ENCODE data around the gene GPER1.

GPER1 gene

DNA sequence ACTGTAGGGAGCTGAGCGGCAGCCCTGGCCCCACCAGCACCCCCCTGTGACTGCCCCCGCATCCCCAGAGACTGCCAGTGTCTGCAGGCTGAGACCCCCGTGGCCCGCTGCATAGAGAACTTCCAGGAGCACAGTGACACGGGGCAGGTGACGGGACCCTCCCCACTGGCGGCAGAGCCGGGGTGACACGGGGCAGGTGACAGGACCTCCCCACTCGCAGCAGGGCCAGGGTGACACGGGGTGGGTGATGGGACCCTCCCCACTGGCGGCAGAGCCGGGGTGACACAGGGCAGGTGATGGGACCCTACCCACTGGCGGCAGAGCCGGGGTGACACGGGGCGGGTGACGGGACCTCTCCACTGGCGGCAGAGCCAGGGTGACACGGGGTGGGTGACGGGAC lies 2.3 kb downstream of the GPER1 start:
- DNase-seq (ENCODE audit: low read depth), result no peak

DNA sequence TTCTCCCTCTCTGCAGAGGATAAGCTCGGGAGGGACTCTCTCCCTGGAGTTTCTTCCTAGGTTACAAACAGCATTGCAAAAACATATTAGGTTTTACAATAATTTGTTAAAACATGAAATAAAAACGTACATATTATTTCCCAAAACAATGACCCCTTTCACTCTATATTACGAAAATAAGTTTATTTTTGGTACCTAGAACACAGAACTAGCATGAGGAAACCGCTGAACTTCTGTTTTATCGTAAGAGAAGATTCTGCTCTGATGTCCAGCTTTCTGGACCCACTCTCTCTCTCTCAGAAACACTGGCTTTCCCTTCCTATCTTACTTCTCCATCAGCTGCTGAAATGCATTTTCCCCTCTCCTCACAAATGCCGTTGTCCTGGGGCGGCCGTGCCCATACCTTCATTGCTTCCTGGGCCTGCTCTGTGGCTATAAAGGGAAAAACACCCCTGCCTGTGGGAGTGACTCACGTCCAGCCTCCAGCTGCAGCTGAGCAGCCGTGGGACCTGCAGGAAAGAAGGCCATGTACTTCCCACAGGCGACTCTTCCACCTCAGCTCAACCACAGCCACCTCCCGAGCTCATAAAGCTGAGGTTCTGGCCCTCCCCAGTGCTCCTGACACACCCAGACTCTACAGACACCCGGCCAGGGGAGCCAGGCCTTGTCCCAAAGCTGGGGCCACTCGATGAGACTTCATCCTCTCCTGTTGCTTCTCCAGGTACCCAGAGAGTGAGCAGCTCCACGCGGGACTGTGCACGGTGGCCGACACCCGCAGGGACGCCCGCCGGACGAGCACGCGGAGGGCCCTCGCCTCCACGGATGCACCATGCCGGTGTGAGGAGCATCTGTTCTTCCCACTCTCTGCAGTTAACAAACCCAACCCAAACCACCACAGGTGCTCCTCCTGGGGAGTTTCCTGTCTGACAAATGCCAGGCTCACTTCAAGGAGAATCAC lies 3.1 kb downstream of the GPER1 start:
- no peak for DNase-seq (ENCODE audit: low read depth)

DNA sequence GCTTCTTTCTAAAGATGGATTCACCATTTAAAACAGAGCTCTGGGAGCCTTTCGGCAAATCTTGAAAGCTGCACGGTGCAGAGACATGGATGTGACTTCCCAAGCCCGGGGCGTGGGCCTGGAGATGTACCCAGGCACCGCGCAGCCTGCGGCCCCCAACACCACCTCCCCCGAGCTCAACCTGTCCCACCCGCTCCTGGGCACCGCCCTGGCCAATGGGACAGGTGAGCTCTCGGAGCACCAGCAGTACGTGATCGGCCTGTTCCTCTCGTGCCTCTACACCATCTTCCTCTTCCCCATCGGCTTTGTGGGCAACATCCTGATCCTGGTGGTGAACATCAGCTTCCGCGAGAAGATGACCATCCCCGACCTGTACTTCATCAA lies 3.7 kb downstream of the GPER1 start:
- DNase-seq (ENCODE audit: low read depth), result no peak

- DNase-seq (ENCODE audit: low read depth), result no peak
These were observed 4.3 kb downstream of the GPER1 start for GRCh38 chr7:1092161-1092632.

DNA sequence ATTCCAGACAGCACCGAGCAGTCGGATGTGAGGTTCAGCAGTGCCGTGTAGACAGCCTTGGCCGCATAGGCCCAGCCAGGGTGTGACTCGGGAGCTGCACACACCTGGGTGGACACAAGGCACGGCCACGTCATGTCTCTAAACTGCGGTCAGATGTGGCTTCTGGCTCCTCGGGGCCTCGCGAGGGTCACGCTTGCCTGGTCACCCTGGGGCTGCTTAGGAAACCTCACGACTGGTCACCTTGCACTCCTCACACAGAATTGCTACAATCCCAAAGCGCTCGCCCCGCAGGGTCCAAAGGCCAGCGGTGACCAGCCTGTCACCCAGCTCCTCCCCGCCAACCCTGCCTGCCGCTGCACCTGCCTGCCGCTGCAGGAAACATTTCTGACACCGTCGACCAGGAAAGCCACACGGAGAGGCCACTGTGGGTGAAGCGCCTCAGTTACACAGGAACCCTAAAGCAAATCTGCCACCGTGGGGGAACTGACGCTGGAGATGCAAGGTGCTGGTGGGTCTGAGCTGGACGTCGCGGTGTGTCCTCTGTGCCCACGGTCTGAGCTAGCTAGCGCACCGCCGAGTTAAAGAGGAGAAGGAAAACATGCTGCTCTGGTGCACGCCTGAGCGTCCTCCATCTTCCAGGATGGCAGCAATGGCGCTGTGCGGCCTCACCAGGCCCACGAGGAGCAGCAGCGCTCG lies 5.0 kb downstream of the GPER1 start:
- DNase-seq (ENCODE audit: low read depth), result no peak

DNA sequence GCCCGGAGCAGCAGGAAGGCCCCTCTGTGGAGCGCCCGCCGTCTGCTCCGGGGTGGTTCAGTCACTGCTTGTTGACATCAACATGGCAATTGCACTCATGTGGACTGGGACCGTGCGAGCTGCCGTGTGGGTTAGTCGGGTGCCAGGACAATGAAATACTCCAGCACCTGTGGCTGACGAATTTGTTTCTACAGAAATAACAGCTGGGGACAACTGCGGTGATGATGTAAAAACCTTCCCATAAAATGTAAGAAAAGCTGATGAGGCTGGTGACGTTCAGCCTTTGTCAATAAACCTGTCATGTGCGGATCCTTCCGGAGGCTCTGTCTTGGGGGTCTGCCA lies 5.6 kb downstream of the GPER1 start:
- DNase-seq (ENCODE audit: low read depth), result no peak

GRCh38 chr7:1093916-1094508 lies 6.1 kb downstream of the GPER1 start:
- no peak for DNase-seq (ENCODE audit: low read depth)

DNA sequence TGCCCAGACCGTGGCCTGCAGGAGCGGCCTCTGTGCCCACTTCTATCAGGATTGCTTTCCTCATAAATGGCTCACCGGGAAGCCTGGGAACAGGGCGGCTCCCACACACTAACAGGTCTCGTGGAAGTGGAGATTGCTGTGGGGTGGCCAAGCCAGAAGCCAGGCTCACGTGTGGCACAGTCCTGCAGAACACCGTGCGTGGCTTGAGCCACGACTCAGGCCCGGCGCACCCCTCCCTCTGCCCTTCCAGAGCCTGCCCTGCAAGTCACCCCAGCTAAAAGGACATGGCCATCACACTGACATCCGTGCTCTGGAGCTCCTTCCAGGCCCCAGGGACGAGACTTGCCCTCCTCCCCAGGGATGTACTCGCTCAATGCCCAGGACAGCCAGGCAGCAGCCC lies 7.0 kb downstream of the GPER1 start:
- no peak for DNase-seq (ENCODE audit: low read depth)

DNA sequence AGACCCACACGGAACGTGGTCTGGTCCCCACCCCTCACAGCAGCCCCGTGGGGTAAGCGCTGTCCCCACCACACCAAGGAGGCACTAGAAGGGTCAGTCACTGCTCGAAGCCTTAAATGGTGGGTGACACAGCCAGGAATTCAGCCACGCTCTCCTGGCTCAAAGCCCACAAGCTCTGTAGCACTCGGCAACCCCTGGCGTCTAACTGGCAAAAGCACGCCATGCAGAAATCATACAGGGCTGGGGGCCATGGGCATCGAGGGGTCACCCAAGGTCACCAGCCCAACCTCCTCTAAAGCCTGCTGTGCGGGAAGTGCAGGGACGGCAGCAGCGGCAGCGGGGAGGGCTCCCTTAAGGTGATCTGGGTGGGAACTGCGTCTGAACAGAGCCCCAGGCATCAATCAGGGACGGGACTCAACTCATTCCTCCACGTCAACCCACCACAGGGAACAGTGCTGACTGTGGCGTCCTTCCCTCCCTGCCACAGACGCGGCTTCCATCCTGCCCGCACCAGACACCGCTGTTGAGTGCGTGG lies 7.8 kb downstream of the GPER1 start:
- DNase-seq (ENCODE audit: low read depth), result no peak

DNA sequence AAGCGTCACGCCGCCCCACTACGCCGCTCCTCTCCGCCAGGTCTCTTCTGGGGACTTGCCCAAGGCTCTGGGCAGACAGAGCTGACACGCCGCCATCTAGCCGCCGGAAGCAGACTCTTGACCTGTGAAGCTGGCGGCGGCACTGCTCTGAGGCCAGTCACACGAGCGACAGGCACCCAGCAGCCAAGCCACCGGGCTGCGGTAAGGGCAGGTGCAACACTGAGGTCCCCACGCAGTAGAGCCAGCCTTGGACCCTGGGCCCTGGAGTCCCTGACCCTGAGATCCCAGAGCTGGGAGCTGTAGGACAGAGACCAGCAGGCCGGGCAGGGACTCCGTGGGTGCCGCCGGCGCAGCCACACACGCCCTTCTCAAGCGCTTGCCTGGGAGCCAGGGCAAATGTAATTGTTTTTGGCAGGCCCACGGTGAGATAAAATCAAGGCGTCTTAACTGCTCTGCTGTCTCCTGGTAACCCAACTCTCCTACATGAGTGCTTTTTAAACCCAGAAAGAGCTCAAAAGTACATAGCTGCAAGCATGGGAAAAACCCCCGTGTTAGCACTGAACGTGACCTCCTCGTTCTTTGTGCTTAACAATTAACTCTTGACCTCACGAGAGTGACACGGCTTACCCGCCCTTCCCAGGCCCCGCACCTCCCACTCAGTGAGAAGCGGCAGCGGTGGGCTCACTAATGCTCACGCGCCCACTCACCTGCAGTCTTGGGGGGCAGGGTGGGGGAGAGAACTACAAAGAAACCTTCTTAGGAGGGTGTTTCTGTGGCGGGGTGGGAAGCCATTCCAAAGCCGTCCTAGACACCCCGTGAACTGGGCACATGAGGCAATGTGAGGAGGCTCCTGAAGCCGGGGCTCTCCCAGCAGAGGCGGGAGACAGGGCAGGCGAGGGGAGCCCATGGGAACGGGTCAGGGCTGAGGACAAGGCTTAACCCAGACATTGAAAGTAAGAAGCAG lies 8.5 kb downstream of the GPER1 start:
- no peak for DNase-seq (ENCODE audit: low read depth)

DNA sequence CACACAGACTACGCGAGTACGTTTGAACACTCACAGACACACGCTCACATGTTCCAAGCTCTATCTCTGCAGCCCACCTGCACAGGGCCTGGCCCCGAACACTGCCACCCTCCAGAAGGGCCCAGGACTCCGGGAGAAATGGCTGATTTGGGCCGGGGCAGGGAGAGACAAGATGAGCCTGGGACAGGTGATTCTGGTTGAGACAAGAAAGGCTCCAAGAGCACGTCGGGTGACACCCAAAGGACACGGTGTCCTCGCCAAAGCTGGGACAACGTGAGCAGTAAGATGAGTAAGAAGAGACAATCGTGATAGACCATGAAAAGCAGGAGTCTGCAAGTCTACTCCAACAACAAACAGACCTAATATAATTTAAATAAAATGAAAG lies 9.2 kb downstream of the GPER1 start:
- DNase-seq (ENCODE audit: low read depth), result no peak

- DNase-seq (ENCODE audit: low read depth), result no peak
These were observed 10.6 kb downstream of the GPER1 start for GRCh38 chr7:1098243-1099153.

DNA sequence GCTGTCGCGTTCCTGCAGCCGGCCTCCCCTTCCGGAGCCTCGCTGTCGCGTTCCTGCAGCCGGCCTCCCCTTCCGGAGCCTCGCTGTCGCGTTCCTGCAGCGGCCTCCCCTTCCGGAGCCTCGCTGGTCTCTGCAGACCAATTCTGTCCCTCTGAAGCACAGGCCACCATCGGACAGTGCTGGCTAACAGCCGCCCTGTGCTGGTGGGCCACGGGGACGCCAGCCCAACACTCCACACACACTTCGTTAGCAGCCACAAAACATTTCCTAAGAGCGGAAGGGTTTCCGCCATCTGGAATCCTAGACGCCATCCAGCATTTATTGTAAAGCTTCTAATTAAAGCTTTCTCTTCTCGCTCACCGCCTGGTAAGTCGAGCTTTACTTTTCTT lies 11.2 kb downstream of the GPER1 start:
- DNase-seq (ENCODE audit: low read depth), result no peak

- DNase-seq (ENCODE audit: low read depth), result no peak
These were observed 11.7 kb downstream of the GPER1 start for GRCh38 chr7:1099637-1100036.

GRCh38 chr7:1100386-1100785 lies 12.5 kb downstream of the GPER1 start:
- no peak for DNase-seq (ENCODE audit: low read depth)

DNA sequence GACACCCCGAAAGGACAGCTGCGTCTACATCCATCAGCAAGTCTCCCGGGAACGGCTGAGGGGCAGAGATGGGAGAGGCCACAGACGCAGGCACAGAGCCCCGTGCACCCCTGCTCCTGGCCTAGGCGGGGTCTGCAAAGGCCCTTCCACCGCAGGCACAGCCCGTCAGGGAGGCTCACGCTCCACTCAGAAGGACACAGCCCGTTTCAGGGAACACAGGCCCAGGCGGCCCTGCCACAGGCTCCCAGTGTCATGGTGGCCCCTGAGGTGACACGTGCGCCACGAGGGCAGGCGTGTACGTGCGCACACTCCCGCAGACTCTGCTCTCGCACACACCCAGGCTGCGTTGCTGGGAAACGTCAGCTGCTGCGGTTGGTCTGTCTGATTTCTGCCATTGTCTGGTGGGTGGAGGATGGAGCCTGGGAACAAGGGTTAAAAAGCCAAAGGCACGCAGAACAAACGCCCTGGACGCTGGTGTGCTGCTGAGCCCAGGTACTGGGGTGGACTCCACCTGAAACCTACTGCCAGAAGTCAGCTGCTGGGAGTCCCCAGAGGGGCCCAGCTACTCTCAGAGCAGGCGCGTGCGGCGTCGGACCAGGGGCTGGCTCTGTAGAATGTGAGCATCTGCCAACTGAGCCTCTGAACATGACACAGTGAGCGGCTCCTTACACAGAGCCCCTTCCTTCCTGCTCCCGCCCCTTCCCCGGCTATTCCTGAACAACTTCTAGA lies 13.1 kb downstream of the GPER1 start:
- no peak for DNase-seq (ENCODE audit: low read depth)

GRCh38 chr7:1101563-1102431 lies 13.9 kb downstream of the GPER1 start:
- DNase-seq (ENCODE audit: low read depth), result no peak

DNA sequence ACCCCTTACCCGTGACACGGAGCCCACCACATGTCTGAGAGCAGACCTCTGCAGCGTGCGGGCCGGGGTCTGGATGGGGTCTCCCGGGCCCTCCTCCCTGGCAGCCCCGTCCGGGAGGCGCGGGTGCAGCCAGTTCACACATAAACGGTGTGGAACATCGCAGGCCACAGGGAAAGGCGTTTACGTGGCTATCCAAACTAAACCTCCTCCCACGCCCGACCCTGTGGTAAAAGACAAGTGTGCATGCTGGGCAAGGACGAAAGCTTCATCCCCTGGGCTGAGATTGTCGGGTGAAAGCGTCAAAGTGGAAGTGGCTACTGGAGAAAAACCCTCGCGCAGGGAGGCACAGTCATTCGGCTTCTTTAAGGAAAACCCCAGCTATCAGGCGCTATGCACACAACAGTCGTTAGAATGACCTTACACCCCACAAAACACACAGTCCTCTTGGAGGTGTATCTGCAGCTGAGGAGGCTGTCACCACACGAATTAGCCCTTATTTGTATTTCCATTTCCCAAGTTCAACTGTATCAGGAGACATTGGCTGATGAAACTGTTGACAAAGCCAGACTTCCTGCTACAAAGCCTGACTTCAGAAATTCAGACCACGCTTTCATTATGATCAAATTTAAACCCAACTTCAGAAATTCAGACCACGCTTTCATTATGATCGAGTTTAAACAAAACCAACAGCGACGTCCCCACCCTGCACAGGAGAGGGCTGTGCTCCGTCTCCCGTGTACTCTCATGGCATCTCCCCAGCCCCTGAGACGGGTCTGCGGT lies 15.3 kb downstream of the GPER1 start:
- no peak for DNase-seq (ENCODE audit: low read depth)

Data from GM04504 (cell line).